GM18870 (cell line): Measurements from ENCODE around the gene MCL1.
"Not testable (repeated sequence)": the region's sequence is repeated elsewhere in the genome, so short reads cannot be mapped to it uniquely, and the experiment has no call there.

Source experiments
- ATAC-seq: cut with Tn5 transposase; IDR thresholded peaks from one replicate; pipeline ENCODE4 v1.9.1; 2021; ENCODE audit warnings: moderate library complexity; ENCODE audit not compliant: unreplicated experiment

Gene MCL1

GRCh38 chr1:150572918-150573647 lies 6.3 kb downstream of the MCL1 start:
- ATAC-seq = no peak

DNA sequence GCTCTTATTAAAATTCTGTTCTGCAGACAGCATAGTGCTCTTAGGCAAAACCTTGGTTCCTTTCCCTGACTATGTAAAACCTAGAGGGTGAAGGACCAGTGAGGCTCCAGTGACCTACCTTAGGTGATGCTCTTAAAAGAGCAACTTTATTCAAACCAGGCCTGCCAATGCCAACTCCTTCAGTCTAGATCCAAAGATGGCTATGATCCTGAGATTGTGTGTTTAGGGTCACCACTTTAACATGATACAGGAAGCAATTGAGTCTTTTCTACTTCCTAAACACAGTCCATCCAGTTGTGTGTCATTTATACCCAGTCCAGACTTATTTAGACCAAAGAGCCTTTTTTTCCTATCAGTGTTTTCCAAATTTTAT lies 10.8 kb downstream of the MCL1 start:
- ATAC-seq = no peak

GRCh38 chr1:150567717-150568593 lies 11.5 kb downstream of the MCL1 start:
- ATAC-seq = no peak

DNA sequence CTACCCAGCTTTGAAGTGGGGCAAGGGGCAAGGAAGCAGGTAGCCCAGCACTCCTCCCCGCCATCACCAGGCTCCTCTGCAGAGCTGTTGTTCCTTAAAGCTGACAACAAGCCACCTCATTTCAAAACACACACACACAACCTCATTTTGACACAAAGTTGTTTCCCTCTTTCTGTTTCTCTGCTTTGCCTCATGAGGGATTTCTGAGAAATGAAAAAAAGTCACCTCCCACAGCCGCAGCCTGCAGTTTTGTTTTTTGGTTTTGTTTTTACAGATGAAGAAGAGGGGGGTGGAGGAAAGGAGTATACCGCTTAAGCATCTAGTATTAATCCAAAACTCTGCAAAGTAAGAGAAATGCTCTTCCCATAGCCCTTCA lies 12.1 kb downstream of the MCL1 start:
- no peak for ATAC-seq

DNA sequence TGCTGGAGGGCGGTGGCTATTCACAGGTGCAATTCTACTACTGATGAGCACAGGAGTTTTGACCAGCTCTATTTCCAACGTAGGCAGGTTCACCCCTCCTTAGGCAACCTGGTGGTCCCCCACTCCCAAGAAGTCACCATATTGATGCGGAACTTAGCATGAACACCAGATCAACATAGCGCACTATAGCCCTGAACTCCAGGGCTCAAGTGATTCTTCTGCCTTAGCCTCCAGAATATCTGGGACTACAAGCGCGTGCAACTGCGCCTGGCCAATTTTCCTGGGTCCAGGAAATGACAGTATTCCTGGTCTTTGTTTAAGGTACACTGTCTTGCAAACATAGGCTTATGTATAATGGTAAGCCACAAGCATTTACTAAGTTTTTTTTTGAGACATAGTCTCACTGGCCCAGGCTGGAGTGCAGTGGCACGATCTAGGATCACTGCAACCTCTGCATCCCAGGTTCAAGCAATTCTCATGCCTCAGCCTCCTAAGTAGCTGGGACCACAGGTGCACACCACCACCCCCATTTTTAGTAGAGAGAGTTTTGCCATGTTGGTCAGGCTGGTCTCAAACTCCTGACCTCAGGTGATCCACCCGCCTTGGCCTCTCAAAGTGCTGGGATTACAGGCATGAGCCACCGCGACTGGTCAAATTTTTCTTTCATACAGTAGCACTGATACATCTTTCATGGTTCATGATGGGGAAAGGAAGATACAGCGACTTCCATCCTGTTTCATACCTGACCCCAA lies 12.6 kb downstream of the MCL1 start:
- no peak for ATAC-seq

DNA sequence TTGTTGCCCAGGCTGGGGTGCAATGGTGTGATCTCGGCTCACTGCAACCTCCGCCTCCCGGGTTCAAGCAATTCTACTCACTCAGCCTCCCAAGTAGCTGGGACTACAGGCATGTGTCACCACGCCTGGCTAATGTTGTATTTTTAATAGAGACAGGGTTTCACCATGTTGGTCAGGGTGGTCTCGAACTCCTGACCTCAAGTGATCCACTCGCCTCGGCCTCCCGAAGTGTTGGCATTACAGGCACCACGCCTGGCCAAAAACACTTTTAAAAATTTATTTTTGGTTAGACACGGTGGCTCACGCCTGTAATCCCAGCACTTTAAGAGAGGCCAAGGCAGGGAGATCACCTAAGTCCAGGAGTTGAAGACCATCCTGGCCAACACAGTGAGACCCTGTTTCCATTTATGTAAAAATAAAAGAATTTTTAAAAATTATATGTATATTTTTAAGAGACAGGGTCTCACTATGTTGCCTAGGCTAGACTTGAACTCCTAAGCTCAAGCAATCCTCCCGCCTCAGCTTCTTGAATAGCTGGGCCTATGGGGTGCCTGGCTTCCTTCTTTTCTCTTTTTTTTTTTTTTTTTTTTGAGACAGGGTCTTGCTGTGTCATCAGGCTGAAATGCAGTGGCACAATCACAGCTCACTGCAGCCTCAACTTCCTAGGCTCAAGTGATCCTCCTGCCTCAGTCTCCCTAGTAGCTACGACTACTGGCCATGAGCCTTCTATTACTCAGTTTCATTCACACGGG lies 14.0 kb downstream of the MCL1 start:
- ATAC-seq = not testable (repeated sequence)

DNA sequence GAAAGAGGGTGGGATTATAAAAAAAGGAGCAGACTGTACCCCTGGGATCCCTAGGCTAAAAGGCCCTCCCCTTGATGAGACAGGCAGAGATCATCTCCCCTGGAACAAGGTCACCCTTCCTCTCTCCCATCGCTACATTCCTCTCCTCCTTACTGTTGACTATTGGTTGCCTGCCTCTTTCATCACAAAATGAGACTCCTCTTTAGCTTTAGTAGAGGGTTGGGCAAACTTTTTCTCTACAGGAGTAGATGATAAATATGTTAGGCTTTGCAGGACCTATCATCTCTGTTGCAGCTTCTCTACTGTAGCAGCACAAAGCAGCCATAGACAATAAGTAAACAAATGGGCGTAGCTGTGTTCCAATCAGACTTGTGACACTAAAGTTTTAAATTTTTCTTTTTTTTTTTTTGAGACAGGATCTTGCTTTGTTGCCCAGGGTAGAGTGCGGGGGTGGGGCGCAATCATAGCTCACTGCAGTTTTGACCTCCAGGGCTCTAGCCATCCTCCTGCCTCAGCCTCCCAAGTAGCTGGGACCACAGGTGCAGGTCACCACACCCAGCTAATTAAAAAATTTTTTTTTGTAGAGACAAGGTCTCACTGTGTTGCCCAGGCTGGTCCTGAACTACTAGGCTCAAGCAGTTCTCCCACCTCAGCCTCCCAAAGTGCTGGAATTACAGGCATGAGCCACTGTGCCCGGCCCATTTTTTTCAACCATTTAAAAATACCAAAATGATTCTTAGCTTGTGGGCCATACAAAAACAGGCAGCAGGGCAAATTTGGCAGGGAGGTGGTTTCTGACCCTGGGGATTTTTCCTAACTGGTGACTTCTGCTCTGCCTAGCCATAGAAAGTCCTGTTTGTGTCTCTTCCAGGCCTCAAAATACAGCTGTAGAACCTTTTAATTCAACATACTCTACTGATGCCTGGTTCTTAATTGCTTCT lies 15.1 kb downstream of the MCL1 start:
- ATAC-seq = no peak

GRCh38 chr1:150563340-150564038 lies 15.9 kb downstream of the MCL1 start:
- ATAC-seq = peak; percentile 26

- ATAC-seq = peak; percentile 42
Measured at GRCh38 chr1:150562446-150563339, 16.7 kb downstream of the MCL1 start.

DNA sequence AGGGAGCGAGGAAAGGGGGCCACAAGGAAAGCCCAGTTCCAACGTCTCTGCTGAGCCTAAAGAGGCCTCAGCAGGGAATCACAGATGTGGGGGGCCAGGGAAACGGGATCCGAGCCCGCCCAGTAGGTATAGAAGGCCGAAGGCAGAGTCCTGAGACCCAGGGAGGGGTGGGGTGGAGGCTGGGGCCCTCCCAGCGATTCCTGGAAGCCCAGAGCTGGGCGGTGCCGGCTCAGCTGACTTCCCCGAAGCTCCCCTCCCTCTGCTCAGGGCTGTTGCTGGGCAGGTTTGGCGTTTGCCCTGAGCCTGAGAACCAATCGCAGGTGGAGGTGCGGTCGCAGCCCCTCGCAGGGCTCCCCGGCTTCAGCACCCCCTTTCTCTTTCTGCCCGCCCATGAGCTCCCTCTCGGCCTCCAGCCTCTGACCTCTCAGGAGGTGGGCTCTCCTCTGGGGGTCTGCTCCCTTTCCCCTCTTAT lies 17.4 kb downstream of the MCL1 start:
- peak; percentile 26 for ATAC-seq

GRCh38 chr1:150561254-150561973 lies 18.0 kb downstream of the MCL1 start:
- no peak for ATAC-seq

DNA sequence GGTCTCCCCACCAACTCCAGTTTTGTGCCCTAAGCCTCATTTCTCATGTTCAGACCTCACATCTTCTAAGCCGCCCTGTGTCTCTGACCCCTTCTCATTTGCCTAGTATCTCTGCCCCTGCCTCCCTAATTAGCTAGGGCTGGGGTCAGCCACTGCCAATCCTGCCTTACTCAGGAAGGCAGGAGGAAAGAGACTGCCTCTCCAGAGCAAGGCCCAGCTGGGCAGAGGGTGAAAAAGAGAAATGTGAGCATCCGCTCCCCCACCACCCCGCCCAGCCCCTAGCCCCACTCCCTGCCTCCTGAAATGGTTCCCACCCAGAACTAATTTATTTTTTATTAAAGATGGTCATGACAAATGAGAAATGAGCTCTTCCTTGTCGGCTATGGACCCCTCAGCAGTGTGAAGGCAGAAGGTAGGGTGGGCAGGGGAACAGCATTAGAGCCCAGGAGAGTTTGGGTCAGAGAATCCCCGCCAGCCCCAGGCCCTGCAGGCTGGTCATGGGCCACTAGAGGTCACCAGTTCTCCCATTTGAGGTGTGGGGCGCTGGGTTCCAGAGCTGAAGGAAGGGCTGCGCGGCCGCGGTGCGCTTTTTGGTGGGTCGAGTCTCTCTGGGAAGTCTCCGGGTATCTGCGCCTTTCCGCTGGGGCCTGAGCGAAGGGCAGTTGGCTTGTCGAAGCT lies 18.7 kb downstream of the MCL1 start:
- ATAC-seq = no peak

DNA sequence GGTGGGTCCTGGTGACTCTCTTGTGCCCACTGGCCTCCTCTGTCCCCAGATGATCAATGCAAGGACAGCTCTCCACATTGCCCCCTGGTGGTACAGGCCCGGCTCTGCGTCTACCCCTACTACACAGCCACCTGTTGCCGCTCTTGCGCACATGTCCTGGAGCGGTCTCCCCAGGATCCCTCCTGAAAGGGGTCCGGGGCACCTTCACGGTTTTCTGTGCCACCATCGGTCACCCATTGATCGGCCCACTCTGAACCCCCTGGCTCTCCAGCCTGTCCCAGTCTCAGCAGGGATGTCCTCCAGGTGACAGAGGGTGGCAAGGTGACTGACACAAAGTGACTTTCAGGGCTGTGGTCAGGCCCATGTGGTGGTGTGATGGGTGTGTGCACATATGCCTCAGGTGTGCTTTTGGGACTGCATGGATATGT lies 19.4 kb downstream of the MCL1 start:
- ATAC-seq = no peak

GRCh38 chr1:150559656-150560010 lies 19.8 kb downstream of the MCL1 start:
- ATAC-seq = no peak

DNA sequence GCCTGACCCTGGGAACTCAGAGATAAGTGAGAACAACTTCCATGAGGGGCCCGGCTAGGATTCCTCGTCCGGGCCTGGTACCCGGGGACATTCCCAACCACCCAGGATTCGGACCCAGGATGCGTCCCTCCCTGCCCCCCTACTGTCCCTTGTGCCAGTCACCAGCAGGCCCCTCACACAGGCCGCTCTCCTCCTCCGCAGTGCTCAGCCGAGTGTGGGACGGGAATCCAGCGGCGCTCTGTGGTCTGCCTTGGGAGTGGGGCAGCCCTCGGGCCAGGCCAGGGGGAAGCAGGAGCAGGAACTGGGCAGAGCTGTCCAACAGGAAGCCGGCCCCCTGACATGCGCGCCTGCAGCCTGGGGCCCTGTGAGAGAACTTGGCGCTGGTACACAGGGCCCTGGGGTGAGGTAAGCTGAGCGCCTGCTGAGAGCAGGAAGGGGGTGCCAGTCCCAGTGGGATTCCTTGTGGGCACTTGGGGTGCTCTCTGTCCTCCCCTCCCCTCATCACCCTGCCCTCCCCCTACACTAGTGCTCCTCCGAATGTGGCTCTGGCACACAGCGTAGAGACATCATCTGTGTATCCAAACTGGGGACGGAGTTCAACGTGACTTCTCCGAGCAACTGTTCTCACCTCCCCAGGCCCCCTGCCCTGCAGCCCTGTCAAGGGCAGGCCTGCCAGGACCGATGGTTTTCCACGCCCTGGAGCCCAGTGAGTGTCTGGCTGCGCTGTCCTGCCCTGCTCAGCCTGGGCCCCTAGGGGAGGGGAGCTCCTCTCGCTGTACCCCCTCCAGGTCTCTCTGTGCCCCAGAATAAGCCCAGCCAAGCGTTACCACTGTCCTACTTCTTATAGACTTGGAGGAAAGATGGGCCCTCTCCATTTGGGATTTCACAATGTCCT lies 20.4 kb downstream of the MCL1 start:
- no peak for ATAC-seq

- no peak for ATAC-seq
Measured at GRCh38 chr1:150558303-150558704, 21.1 kb downstream of the MCL1 start.
